ENCODE data around the gene PKP1.

The PKP1 gene

DNA sequence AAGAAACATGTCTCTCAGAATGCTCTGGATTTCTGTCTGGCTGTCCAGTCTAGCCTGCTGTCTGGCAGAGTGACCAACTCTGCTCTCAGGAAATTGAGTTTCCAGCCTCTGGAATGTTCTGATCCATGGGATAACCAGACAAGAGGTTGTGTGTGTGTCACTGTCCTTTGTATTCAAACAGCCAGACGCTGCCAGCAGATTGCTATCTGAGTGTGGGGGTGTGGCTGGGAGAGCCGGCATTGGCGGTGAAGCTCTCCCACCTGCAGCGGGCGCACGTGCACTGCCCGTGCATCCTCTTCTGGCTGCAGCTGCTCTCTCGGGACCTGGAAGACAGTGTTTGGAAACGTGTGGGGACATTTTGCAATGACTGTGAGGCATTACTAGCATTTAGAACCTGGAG, 26.1 kb downstream of the PKP1 start:
- peak; percentile 20 for DNase-seq (ENCODE audit: low spot score)

DNA sequence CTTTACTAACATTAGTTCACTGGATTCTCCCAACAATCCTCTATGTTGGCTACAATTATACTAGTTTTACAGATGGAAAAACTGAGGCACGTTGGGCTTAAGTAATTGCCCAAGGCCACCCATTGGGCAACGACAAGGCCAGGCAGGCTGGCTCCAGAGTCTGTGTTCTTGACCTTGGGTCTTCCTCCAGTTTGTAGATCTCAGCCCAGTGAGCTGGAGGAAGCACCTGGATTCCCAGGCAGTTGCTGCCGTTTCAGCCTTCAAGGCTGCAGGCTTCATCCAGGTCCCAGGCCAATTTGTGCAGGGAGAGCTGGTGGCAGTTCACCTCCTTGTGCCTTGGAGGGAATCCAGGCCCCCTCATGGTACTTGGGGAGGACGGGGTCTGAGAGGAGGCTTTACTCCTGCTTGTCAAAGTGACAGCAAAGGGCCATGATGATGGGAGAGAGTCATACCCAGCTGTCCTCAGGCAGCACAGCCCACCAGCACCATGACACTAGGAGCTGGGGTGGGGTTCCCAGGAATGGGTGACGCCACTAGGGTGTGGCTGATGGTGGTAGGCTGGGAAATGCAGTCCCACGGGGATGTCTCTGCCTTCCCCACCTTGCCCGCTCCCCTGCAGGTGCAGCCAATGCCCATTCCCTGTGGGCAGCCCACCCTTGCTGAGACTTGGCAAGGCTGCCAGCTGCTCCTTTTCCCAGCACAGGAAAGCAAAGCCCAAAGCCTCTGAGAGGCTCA, 27.1 kb downstream of the PKP1 start:
- no peak for DNase-seq (ENCODE audit: low spot score)

DNA sequence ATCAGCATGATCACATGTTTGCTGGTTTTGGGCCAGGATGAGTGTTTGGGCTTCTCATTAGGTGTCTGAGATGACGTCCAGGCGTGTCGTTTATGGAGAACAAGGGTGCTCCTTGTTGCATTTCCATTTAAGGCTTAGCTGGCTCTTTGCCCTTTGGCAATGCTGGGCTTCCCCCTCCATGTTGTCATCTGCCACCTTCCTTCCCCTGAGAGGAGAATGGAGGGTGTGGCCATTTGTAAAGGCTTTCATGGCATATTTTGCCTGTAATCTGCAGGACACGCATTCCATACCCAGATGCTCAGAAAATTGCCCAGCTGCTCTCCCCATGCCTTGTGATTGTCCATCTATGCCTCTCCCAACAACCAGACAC, 27.7 kb downstream of the PKP1 start:
- DNase-seq (ENCODE audit: low spot score), result no peak

DNA sequence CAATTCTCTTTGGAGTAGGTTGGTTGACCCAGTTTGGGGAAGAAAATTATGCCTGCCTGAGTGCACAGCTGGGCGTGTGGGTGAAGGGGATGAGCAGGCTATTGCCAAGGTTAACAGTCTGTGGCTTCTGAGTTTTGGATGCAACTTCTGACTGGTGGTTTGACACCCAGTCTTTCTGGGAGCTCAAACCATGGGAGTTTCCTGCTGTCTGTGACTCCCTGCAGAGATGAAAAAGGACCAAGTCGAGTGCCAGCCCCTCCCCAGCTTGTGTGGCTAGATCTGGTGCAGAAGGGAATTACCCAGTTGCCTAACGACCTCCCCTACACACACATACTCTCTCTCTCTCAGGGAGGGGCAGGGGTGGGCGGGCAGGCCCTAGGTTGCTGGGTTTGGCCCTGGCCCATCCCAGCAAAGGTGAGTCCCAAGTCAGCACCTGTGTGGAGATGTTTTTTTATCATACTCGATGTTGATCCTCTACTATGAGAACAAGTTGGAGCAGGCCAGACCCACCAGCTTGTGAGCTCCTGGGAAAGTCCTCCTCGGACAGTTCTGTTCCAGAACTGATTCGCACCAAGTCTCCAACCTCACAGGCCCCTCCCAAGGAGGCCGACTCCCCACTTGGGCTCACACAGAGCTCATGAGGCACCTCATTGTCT, 28.2 kb downstream of the PKP1 start:
- no peak for DNase-seq (ENCODE audit: low spot score)

DNA sequence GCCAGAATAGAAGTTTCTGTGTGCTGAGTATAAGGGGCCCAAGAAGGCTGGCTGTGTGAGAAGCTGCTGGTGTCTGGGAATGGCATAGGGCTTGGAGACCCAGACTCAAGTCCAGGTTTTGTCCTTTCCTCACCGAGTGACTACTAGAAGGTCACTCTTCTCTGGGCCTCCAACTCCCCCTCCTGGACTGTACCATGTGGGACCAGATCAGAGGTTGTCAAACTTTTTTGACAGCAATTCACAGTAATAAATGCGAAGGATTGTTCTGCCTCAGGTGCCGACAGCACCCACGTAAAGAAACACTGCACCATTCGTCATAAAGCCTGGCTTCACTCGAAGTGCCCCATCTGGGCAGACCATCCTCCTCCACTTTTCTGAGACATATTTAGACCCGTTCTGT, 29.0 kb downstream of the PKP1 start:
- no peak for DNase-seq (ENCODE audit: low spot score)

DNA sequence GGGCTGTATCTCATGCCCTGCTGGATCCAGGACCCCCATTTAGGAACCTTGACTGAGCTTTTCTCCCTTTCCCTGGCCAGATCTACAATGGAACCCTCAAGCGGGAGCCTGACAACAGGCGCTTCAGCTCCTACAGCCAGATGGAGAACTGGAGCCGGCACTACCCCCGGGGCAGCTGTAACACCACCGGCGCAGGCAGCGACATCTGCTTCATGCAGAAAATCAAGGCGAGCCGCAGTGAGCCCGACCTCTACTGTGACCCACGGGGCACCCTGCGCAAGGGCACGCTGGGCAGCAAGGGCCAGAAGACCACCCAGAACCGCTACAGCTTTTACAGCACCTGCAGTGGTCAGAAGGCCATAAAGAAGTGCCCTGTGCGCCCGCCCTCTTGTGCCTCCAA, 29.8 kb downstream of the PKP1 start:
- DNase-seq (ENCODE audit: low spot score), result no peak

DNA sequence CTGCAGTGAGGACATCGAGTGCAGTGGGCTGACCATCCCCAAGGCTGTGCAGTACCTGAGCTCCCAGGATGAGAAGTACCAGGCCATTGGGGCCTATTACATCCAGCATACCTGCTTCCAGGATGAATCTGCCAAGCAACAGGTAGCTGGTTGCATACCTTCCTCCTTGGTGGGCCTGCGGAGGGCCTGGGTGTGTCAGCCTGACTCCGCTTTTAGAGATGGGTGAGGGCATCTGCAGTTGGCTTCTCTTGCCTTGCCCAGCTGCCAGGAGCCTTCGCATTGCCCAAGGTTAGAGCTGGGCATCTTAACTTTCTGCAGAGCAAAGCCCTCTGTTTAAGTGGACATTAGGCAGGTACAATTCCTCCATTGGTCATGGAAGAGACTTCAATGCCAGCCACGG, 33.2 kb downstream of the PKP1 start:
- no peak for DNase-seq (ENCODE audit: low spot score)

DNA sequence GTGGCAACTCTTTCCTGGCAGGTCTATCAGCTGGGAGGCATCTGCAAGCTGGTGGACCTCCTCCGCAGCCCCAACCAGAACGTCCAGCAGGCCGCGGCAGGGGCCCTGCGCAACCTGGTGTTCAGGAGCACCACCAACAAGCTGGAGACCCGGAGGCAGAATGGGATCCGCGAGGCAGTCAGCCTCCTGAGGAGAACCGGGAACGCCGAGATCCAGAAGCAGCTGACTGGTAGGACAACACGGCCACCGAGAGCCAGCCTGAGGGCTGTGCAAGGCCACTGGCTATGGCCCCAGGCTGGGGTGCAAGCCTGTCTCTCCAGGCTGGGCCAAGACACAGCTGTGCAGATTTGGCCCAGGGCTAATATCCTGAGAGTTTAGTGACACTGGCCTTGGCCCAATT, 34.2 kb downstream of the PKP1 start:
- DNase-seq (ENCODE audit: low spot score), result no peak

DNA sequence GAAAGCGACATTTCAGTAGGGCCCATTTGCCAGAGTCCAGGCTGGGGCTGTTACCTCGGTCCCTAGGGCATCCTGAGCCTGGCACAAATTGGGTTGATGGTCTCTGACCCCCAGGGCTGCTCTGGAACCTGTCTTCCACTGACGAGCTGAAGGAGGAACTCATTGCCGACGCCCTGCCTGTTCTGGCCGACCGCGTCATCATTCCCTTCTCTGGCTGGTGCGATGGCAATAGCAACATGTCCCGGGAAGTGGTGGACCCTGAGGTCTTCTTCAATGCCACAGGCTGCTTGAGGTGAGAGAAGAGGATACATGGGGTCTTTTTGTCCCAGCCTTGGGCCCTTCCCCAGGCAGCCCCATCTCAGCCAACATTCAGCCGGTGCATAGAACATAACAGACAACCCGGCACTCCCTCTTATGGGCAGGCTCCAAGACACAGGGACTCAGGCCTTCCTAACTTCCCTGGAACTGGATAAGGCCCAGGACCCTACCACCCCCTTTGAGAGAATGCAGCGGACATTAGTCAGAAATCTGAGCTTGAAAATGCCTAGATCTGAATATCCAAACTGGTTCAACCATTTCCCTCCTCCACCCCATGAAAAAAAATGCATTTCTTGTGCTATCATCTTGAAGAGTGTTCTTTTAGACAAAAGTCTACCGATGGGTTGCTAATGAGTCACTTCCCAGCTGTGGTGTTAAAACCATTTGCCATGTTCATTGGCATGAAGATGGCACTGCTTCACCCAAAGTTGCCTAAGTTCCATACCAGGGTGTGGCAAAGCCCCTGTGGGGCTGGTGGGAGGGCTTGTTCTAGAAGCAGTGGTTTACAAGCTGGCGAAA, 35.4 kb downstream of the PKP1 start:
- DNase-seq (ENCODE audit: low spot score), result no peak

DNA sequence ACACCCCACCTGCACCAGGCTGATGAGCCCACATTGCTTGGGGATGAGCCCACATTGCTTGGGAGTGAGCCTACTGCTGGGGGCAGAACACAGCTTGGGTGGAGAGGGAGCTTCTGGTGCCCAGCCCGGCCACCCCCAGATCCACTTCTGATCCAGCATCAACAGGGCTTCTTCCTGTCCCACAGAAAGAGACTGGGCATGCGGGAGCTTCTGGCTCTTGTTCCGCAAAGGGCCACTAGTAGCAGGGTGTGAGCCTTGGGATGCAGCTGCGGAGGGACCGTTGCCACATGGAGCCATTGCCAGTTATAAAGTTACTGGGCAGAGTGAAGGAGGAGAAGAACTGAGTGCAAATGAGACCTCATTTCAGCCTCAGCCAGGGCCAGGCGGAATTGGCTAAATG, 36.3 kb downstream of the PKP1 start:
- no peak for DNase-seq (ENCODE audit: low spot score)

DNA sequence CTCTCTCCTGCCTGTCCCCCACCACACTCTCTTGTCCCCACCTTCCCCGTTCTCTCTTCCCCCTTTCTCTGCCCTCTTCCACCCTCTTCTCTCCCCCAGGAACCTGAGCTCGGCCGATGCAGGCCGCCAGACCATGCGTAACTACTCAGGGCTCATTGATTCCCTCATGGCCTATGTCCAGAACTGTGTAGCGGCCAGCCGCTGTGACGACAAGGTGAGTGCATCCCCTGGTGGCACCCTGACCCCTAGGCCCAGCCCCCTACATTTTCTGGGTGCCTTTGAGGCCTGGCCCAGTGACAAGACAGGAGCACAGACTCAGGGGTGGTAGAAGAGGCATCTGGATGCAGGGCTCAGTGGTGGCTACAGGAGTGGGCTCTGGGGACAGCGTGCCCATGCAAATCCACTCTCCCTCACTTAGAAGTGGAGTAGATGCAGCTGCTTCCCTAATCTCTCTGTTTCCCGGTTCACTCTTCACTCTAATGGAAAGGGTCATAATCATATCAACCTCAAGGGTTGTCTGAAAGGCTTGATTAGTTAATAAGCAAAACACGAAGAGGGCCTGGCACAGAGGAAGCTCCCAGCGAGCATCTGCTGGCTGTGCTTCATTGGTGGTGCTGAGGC, 37.0 kb downstream of the PKP1 start:
- no peak for DNase-seq (ENCODE audit: low spot score)

DNA sequence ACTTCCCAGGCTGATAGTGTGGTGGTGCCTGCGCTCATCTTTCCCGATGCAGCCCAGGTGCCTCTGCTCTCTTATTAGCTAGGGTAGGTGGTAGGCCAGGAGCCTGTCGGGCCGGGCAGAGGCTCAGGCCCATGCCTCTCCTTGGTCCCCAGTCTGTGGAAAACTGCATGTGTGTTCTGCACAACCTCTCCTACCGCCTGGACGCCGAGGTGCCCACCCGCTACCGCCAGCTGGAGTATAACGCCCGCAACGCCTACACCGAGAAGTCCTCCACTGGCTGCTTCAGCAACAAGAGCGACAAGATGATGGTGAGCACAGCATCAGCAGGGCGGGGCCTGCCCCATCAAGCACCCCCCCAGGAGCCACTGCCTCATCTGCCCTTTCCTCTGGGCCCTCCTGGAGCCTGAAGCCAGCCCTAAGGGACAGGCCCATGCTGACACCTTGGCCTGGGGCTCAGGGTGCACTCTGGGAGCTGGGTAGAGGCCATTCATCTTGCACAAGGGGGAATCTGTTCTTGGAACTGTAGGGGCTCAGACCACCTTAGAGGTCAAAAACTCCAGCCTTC, 38.6 kb downstream of the PKP1 start:
- no peak for DNase-seq (ENCODE audit: low spot score)

DNA sequence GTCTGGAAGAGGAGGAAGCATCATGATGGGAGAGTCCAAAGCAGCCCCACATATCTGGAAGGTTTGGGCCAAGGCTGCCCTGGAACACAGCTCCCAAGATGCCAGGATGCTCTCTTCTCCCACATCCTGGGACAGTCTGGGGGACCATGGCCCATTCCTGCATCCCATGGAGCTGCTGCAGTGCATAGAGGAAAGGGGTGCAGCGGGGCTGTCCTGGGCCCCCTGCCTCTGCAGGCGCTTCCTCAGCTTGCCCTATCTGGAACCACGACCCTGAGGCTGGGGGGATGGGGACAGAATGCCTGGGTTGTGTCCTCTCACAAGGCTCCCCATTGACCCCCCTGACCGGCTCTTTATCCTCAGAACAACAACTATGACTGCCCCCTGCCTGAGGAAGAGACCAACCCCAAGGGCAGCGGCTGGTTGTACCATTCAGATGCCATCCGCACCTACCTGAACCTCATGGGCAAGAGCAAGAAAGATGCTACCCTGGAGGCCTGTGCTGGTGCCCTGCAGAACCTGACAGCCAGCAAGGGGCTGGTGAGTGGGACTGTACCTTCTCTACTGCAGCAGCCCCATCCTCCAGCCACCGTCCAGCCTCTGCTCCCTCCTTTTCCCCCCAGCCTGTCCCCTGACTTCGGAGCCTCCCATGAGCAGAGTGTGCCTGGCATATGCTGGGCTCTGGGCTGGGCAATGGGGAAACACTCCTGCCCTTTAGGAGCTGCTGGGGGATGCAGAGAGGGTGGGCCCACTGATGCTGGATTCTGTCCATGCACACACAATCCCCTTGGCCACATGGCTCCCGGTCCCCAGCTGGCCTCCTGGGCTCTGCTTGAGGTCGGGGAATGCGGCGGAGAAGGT, 39.6 kb downstream of the PKP1 start:
- DNase-seq (ENCODE audit: low spot score), result no peak

DNA sequence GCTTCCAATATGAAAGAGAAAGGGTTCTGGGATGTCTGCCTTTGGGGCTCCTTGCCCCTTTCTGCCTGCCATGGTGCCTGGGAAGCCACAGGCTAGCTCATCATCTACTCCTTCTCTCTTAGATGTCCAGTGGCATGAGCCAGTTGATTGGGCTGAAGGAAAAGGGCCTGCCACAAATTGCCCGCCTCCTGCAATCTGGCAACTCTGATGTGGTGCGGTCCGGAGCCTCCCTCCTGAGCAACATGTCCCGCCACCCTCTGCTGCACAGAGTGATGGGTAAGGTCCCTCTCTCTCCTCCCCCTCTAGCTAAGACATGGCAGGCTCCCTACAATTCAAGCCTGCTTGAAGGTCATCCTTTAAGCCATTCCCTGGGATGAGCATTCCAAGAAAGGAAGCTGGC, 41.0 kb downstream of the PKP1 start:
- DNase-seq (ENCODE audit: low spot score), result no peak

DNA sequence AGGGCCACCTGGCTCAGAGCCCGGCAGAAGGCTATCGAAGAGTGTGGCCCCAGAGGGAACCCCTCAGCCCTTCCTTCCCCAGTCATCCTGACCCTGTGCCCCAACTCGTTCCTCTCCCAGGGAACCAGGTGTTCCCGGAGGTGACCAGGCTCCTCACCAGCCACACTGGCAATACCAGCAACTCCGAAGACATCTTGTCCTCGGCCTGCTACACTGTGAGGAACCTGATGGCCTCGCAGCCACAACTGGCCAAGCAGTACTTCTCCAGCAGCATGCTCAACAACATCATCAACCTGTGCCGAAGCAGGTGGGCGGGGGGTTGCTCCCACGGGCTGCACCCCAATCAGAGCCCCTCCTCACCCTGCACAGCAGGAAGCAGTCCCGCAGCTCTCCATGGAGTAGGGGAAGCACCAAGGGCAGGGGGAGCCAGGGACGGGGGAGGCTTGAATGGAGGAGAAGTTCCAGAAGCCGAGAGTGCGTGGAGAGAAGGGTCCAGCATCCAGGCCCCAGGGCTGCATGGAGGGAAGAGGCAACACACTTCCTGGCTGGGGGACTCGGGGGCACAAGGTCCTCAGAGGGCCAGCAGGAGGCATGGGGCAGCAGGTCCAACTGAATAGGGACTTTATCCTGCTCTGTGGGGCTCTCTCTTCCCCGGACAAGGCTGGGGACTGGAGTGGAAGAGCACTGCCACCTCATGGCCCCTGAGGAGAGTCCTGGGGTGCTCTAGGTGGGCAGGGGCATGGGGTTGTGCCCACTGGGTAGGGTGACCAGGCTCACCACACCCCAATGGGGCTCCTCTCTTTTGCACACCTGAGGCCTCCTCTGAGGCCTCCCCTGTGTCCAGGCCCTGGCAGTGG, 41.7 kb downstream of the PKP1 start:
- no peak for DNase-seq (ENCODE audit: low spot score)

DNA sequence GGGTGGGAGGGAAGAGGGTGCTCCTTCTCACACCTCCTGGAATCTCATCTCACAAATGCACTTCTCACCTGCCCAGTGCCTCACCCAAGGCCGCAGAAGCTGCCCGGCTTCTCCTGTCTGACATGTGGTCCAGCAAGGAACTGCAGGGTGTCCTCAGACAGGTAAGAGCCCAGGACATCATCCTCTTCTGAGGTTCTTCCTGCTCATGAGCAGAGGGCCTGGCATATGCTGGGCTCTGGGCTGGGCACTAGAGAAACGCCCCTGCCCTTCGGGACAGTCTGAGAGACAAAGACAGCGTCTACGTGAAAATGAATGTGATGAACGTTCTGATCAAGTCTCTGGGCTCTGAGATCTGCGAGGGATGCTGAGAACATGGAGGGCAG, 42.4 kb downstream of the PKP1 start:
- no peak for DNase-seq (ENCODE audit: low spot score)

DNA sequence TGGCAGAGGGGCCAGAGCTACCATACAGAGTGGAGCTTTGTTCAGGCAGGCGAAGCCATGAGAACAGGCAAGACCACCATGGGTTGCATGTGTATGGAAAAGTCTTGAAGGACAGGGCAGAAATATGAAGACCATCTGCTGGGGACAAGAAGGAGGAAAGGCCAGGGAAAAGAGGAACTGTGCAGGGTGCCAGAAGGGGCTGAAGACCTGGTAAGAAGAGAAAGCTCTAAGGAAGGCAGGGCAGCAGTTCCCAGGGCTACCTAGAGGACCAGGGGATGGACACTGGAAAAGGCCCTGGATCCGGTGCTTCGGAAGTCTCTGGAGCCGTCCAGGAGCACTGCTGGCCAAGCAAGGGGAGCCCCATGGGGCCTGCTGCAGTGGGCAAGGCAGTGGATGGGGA, 43.4 kb downstream of the PKP1 start:
- no peak for DNase-seq (ENCODE audit: low spot score)

DNA sequence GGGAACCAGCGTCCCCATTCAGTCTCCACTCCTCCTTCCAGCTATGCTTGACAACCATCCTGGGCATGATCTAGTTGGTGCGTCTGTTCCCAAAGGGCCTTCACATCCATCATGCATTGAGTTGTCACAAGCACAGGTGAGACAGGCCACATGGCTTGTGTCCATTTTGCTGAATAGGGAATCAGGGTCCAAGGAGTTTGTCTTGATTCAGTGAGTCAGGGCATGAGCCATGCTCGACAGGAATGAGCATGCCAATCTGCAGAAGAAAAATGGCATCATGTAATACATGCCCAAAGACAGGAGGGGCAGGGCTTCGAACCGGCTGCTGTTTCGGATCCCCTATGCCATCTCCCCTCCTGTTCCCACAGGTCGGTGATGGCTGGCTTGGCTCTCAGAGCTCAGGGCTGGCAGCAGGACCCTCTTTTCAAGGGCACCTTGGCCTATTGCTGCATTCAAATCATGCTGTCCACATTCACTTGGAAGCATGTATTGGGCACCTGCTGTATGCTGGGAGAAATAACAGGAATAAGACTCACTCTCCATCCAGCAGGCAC, 44.5 kb downstream of the PKP1 start:
- no peak for DNase-seq (ENCODE audit: low spot score)

DNA sequence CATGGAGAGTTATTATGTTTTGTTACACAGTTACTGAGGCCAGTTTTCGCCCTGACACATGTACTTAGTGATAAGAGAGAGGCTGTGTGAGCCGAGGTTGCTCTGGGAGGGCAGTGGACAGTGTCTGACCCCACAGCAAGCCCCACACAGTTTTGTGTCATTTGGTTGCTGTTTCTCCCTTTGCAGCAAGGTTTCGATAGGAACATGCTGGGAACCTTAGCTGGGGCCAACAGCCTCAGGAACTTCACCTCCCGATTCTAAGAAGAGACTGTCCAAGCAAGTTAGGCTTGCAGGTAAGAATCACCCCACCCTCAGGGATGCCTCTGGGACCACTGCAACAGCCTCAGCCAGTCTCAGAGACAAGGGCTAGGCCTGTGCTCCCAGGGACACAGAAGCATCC, 45.3 kb downstream of the PKP1 start:
- no peak for DNase-seq (ENCODE audit: low spot score)

DNA sequence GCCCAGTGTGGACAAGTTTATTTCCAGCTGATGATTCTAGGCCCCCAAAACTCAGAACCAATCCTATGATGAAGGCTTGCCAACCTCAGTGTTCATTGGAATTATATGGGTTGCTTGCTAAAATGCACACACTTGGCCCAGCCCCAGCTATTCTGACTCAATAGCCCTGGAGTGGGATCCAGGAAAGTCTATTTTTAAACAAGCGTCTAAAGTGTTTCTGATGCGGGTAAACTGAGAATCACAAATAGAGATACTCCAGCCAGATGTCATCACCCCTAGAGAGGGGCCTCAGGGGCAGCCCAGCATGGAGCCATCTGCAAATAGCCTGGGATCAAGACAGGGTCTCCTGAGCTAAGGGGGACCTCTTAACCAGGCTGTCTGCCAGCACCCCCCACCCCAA, 46.0 kb downstream of the PKP1 start:
- DNase-seq (ENCODE audit: low spot score), result no peak

Measured in Ammon's horn (tissue), 1 donor.